T-cell (primary cell): Measurements from ENCODE around the gene HOOK1. TPM values are rescaled to one million over a fixed set of nuclear protein-coding genes. Genes with fewer than 3 reads are reported as not detected.

Source experiments
- ATAC-seq, 4 experiments: fragments of 200-7000 bp in 3 of 4; fragments of 150-1000 bp in 1 of 4; cut with Tn5 transposase; replicated peaks in 1 of 4; 1 replicate in 3 of 4; 2 replicates in 1 of 4; pipeline ENCODE4 v1.10.0; 2021; ENCODE audit warnings: moderate library complexity in 3 of 4, mild to moderate bottlenecking in 2 of 4, moderate number of reproducible peaks in 1 of 4
- CTCF ChIA-PET, 2 donors: fragments of 300-600 bp; sonication (Branson Sonifier 250); formaldehyde crosslinking; loops; one replicate each; lab custom pipeline; 2022; ENCODE audit warnings: antibody characterized with exemption in 2 of 2; lab: Charles Lee
- POLR2A ChIA-PET, 2 donors: fragments of 300-600 bp; sonication (Branson Sonifier 250); formaldehyde crosslinking; loops; one replicate each; lab custom pipeline; 2022; ENCODE audit warnings: antibody characterized with exemption in 2 of 2; lab: Charles Lee
- DNase-seq, 35 experiments: peaks; one replicate each; pipeline versions ENCODE4 v3.0.0 to v3.0.0-alpha.2; 2013 to 2023
- H3K27ac ChIP-seq: one replicate; pipeline ENCODE4 v1.5.1; 2013; ENCODE audit warnings: low read length
- H3K27me3 ChIP-seq, 2 experiments: replicated peaks in 1 of 2; 1 replicate in 1 of 2; 2 replicates in 1 of 2; pipeline versions ENCODE4 v1.6.1 to v1.7.0; 2013; ENCODE audit warnings: low read length in 1 of 2, mixed read lengths in 1 of 2; ENCODE audit not compliant: control insufficient read depth in 2 of 2, insufficient read depth in 2 of 2; ENCODE audit errors: extremely low read depth in 1 of 2
- H3K36me3 ChIP-seq, 2 donors: 1 replicate in 1 of 2; 2 replicates in 1 of 2; pipeline versions ENCODE4 v1.6.1 to v1.7.0; 2013; ENCODE audit warnings: low read length in 1 of 2; ENCODE audit not compliant: control insufficient read depth in 2 of 2, insufficient read depth in 1 of 2; ENCODE audit errors: extremely low read depth in 1 of 2
- H3K4me1 ChIP-seq, 2 experiments: 1 replicate in 1 of 2; 2 replicates in 1 of 2; pipeline versions ENCODE4 v1.6.1 to v1.7.0; 2013; ENCODE audit warnings: low read length in 2 of 2, mixed read lengths in 1 of 2; ENCODE audit not compliant: insufficient read depth in 2 of 2, control insufficient read depth in 1 of 2; ENCODE audit errors: extremely low read depth in 1 of 2
- H3K4me3 ChIP-seq, 2 donors: 1 replicate in 1 of 2; 2 replicates in 1 of 2; pipeline versions ENCODE4 v1.5.1 to v1.7.0; 2013; ENCODE audit warnings: mild to moderate bottlenecking in 2 of 2, low read length in 1 of 2, moderate library complexity in 1 of 2; ENCODE audit not compliant: control insufficient read depth in 1 of 2; ENCODE audit errors: extremely low read depth in 1 of 2
- H3K9me3 ChIP-seq: 2 replicates; pipeline ENCODE4 v1.7.0; 2013
- H3K27ac Mint-ChIP-seq, 2 donors: one replicate each; pipeline ENCODE4 v1.8.0; 2020 to 2021; ENCODE audit warnings: mild to moderate bottlenecking in 2 of 2, mixed read lengths in 2 of 2
- H3K27me3 Mint-ChIP-seq, 2 donors: one replicate each; pipeline ENCODE4 v1.8.0; 2021 to 2022; ENCODE audit warnings: mixed read lengths in 2 of 2
- H3K36me3 Mint-ChIP-seq: one replicate; pipeline ENCODE4 v1.8.0; 2021; ENCODE audit warnings: mixed read lengths
- H3K4me1 Mint-ChIP-seq, 3 donors: one replicate each; pipeline ENCODE4 v1.8.0; 2020 to 2022; ENCODE audit warnings: mixed read lengths in 3 of 3, mild to moderate bottlenecking in 1 of 3
- H3K4me3 Mint-ChIP-seq, 3 donors: one replicate each; pipeline ENCODE4 v1.8.0; 2020 to 2022; ENCODE audit warnings: mild to moderate bottlenecking in 3 of 3, mixed read lengths in 3 of 3, moderate library complexity in 3 of 3
- H3K9me3 Mint-ChIP-seq, 3 donors: one replicate each; pipeline ENCODE4 v1.8.0; 2020 to 2022; ENCODE audit warnings: mixed read lengths in 3 of 3
- WGBS: methylation state at CpG from one replicate; pipeline ENCODE4 v1.1.5; 2013; ENCODE audit warnings: missing lambda C conversion rate; ENCODE audit not compliant: insufficient coverage; 5-methylcytosine and 5-hydroxymethylcytosine counted together
- total RNA-seq, 35 experiments: library from RNA in 6 of 35; stranded (reverse) in 6 of 35; fragments of 120-200 nt in 1 of 35; gene quantifications; one replicate each; pipeline versions ENCODE4 v1.2.1 to v1.2.4 and lab custom pipeline; 2013 to 2026

HOOK1 gene
- total RNA-seq, 5 donors from 2014 or later (not counting 1 experiment from before 2014, with no cell fraction given) = 12.8 to 20.3 (median 16.8) TPM

DNA sequence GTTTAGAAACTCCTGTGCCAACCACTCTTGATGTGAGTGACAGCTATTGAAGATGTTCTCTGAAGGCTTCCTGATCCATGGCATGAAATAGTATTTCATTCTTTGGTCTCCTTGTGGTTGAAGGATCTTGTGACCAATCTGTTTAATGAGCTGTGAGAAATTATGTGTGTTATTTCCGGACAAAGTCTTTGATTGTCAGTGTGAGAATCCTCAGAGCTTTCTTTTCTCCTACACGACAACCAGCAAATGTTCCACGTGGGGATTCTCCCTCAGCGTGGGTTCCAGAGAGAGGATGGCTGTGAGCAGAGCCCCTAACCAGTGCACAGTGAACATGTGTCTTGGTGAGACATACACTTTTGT is 45.0 kb upstream of the HOOK1 start:
- no peaks in the 10 kb centered on the region for H3K27me3 Mint-ChIP-seq
- Histone ChIP-seq H3K27me3 (no peaks in the 10 kb centered on the region), H3K36me3 (no peaks in the 10 kb centered on the region), H3K9me3 (no peaks in the 10 kb centered on the region), H3K4me1 (no peaks in the 10 kb centered on the region), H3K4me3 (no peak overlapping the region), H3K27ac (no peak overlapping the region)
- H3K9me3 Mint-ChIP-seq = no peaks in the 10 kb centered on the region
- ChIA-PET POLR2A (no interaction called here), CTCF (interaction anchor here in 1 of 2 donors (1.2 kb wide), 1 partner anchor 9 kb away, joined by 4 read pairs; no protein-coding TSS in a partner anchor)
- no peaks in the 10 kb centered on the region for H3K4me1 Mint-ChIP-seq
- H3K27ac Mint-ChIP-seq = no peak overlapping the region
- no peak for ATAC-seq
- no peaks in the 10 kb centered on the region for H3K36me3 Mint-ChIP-seq
- no peak overlapping the region for H3K4me3 Mint-ChIP-seq
- DNase-seq = no peak
- no CpG with 5 or more reads among the region's 4 CpGs for WGBS

- H3K36me3 Mint-ChIP-seq = no peaks in the 10 kb centered on the region
- no CpG with 5 or more reads among the region's 3 CpGs for WGBS
- ATAC-seq (no peak), DNase-seq (no peak)
- H3K9me3 Mint-ChIP-seq = no peaks in the 10 kb centered on the region
- no peaks in the 10 kb centered on the region for H3K27me3 Mint-ChIP-seq
- H3K36me3 ChIP-seq = no peaks in the 10 kb centered on the region
- CTCF ChIA-PET = interaction anchor here in 1 of 2 donors (1.6 to 1.8 kb wide), 2 partner anchors 10 to 12 kb away, joined by 4 to 5 read pairs; no protein-coding TSS in a partner anchor
- H3K27me3 ChIP-seq = no peaks in the 10 kb centered on the region
- H3K27ac ChIP-seq = no peak overlapping the region
- H3K27ac Mint-ChIP-seq = no peak overlapping the region
- H3K4me3 ChIP-seq = no peak overlapping the region
- H3K4me3 Mint-ChIP-seq = no peak overlapping the region
- H3K4me1 Mint-ChIP-seq = no peaks in the 10 kb centered on the region
- no peaks in the 10 kb centered on the region for H3K4me1 ChIP-seq
- POLR2A ChIA-PET = no interaction called here
- H3K9me3 ChIP-seq = no peaks in the 10 kb centered on the region
These were observed 43.4 kb upstream of the HOOK1 start for GRCh38 chr1:59771361-59771760.

DNA sequence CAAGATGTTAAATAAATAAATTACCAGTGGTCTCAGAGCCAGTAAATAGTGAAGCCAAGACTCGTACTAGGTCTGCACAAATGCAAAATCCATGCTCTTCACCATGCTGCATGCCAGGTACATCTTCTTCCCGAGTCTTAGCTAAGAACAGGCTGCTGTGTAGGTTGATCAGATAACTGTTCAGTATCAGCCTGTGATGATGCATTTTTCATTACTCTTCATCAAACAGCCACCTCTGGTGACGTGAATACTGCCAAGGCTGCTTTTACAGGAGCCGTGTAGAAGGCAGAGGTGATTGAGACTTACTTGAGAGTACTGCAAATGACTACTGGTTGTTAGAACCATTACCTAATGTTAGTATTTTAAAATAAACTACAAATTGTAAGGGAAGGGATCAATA is 39.3 kb upstream of the HOOK1 start:
- no peaks in the 10 kb centered on the region for H3K36me3 ChIP-seq
- ChIA-PET CTCF (no interaction called here), POLR2A (no interaction called here)
- no CpG with 5 or more reads among the region's 4 CpGs for WGBS
- Mint-ChIP-seq H3K4me1 (no peaks in the 10 kb centered on the region), H3K9me3 (no peaks in the 10 kb centered on the region), H3K4me3 (no peak overlapping the region), H3K27ac (no peak overlapping the region), H3K27me3 (peaks cover 0 to 5% of the 10 kb centered on the region in 2 donors), H3K36me3 (no peaks in the 10 kb centered on the region)
- no peaks in the 10 kb centered on the region for H3K4me1 ChIP-seq
- no peaks in the 10 kb centered on the region for H3K9me3 ChIP-seq
- H3K27me3 ChIP-seq = no peaks in the 10 kb centered on the region
- ATAC-seq (no peak), DNase-seq (no peak)
- H3K4me3 ChIP-seq = no peak overlapping the region
- no peak overlapping the region for H3K27ac ChIP-seq

DNA sequence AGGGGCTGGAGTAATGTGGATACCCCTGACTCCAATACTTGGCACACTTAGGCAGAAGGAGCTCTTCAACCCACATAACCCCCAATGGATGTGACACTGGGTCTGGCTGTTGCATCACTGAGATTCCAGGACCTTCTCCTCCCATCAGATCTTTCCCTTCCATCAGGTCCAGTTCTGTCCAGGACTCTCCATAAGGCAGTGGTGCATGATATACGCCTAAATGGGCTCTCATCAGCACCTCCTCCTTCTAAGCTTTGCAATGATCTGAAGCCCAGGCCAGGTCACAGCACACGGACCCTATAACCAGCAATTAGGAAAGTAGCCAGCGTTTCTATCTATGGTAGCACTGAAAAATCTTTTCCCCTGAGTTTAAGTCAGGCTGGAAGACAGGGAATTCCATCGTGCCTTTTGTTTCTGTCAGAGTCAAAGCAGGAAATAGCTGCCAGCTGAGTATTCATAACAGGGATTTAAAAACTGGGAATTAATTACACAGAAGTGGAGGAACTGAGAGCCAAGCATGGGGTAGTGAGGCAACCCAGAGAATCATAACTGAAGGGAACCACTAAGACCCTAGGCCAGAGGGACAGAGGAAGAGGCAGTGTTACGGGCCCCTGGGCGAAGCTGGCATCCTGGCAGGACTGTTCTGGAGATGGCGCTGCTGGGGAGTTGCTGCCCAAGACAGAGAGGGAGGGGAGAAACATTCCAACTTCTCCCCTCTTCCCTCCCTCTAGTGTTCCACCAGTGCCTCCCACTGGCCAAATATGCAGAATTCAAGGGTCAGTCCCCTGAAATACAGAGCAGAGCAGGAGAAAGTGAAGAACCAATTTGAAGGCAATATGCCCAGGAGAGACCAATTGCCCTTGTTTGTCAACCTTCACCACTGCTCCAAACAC is 37.5 kb upstream of the HOOK1 start:
- Histone ChIP-seq H3K4me3 (no peak overlapping the region), H3K27me3 (no peaks in the 10 kb centered on the region), H3K27ac (no peak overlapping the region), H3K4me1 (no peaks in the 10 kb centered on the region), H3K9me3 (no peaks in the 10 kb centered on the region), H3K36me3 (no peaks in the 10 kb centered on the region)
- peaks cover 0 to 5% of the 10 kb centered on the region in 2 donors for H3K27me3 Mint-ChIP-seq
- H3K27ac Mint-ChIP-seq = no peak overlapping the region
- no peaks in the 10 kb centered on the region for H3K4me1 Mint-ChIP-seq
- no peak overlapping the region for H3K4me3 Mint-ChIP-seq
- no peaks in the 10 kb centered on the region for H3K9me3 Mint-ChIP-seq
- no peak for DNase-seq
- ChIA-PET POLR2A (no interaction called here), CTCF (no interaction called here)
- 76% methylated on average over 5 of the region's 7 CpGs for WGBS
- ATAC-seq = no peak
- no peaks in the 10 kb centered on the region for H3K36me3 Mint-ChIP-seq

- peaks cover 0 to 5% of the 10 kb centered on the region in 2 donors for H3K27me3 Mint-ChIP-seq
- H3K36me3 Mint-ChIP-seq = no peaks in the 10 kb centered on the region
- no peak overlapping the region for H3K4me3 Mint-ChIP-seq
- no peak overlapping the region for H3K27ac Mint-ChIP-seq
- H3K9me3 Mint-ChIP-seq = no peaks in the 10 kb centered on the region
- CTCF ChIA-PET = interaction anchor here (0.6 to 1.0 kb wide), 4 partner anchors 19 to 1022 kb away, joined by 3 to 12 read pairs (median 5); no protein-coding TSS in a partner anchor
- ATAC-seq = no peak
- Histone ChIP-seq H3K4me3 (no peak overlapping the region), H3K27me3 (no peaks in the 10 kb centered on the region), H3K36me3 (no peaks in the 10 kb centered on the region), H3K9me3 (no peaks in the 10 kb centered on the region), H3K27ac (no peak overlapping the region), H3K4me1 (no peaks in the 10 kb centered on the region)
- H3K4me1 Mint-ChIP-seq = no peaks in the 10 kb centered on the region
- DNase-seq = peak in 1 of 35 experiments; percentile 5
- WGBS = 83% methylated on average over 2 of the region's 2 CpGs
- POLR2A ChIA-PET = interaction anchor here in 1 of 2 donors (0.6 kb wide), 1 partner anchor 35 kb away, joined by 5 read pairs; the partner anchor contains the start of gene HOOK1
These were observed 34.8 kb upstream of the HOOK1 start for GRCh38 chr1:59779949-59780348.

- CTCF ChIA-PET = no interaction called here
- POLR2A ChIA-PET = interaction anchor here in 1 of 2 donors (0.7 kb wide), 1 partner anchor 304 kb away, joined by 4 read pairs; no protein-coding TSS in a partner anchor
- no peak overlapping the region for H3K4me3 Mint-ChIP-seq
- H3K36me3 ChIP-seq = no peaks in the 10 kb centered on the region
- no peak overlapping the region for H3K27ac Mint-ChIP-seq
- DNase-seq (no peak), ATAC-seq (no peak)
- no peak overlapping the region for H3K4me3 ChIP-seq
- peaks cover 3% of the 10 kb centered on the region for H3K9me3 ChIP-seq
- H3K27me3 ChIP-seq = peaks cover 0 to 4% of the 10 kb centered on the region in 2 experiments
- H3K27ac ChIP-seq = no peak overlapping the region
- peaks cover 4 to 8% (median 5%) of the 10 kb centered on the region in 3 donors for H3K4me1 Mint-ChIP-seq
- H3K27me3 Mint-ChIP-seq = peaks cover 7 to 9% of the 10 kb centered on the region in 2 donors
- peaks cover 20 to 24% (median 23%) of the 10 kb centered on the region in 3 donors for H3K9me3 Mint-ChIP-seq
- no peaks in the 10 kb centered on the region for H3K4me1 ChIP-seq
- H3K36me3 Mint-ChIP-seq = peaks cover 11% of the 10 kb centered on the region
These were observed 25.9 kb upstream of the HOOK1 start for GRCh38 chr1:59788825-59789224.
